GM10266 (cell line): ENCODE measurements around the gene CCDC102A.

ENCODE experiments used
- DNase-seq: peaks from one replicate; pipeline ENCODE4 v3.0.0; 2012; ENCODE audit errors: extremely low spot score
- TF ChIP-seq, protein P1 (sequence below): IDR thresholded peaks from 2 replicates; pipeline ENCODE4 v1.5.1; 2012; ENCODE audit warnings: mild to moderate bottlenecking, low read depth; ENCODE audit not compliant: control insufficient read depth, insufficient read depth; ENCODE audit errors: missing control alignments

Gene CCDC102A

DNA sequence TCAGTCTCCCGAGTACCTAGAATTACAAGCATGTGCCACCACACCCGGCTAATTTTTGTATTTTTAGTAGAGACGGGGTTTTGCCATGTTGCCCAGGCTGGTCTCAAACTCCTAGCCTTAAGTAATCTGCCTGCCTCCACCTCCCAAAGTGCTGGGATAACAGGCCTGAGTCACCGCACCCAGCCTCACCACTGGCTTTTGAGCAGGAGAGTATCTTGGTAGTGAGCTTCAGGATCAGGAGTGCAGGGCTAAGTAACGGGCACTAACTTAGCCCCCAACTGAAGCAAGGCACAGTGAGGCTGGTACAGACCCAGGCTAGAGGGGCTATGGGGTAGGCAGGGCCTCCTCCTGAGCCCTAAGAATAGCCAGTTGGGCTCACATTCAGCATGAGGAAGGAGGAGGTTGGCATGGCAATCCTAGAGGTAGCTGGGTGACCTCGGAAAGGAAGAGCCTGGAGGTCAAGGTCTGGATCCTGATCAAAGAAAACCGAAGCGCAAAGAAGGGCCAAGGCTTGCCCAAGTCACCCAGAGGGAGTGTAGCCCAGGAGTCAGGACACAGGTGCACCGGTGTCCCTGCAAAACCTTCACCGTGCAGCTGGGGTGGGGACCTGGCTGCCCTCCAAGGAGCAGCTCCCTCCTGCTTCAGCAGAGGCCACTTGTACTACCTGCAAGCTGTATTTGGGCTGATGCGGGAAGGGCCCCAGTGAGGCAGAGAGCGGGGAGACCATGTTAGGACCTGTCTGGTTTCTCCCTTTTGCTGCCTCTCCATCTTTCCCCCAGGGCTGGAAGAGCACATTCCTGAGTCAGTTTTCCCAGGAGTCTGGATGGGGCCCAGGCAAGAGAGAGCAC lies 4.8 kb upstream of the CCDC102A start:
- DNase-seq = peak; percentile 9

DNA sequence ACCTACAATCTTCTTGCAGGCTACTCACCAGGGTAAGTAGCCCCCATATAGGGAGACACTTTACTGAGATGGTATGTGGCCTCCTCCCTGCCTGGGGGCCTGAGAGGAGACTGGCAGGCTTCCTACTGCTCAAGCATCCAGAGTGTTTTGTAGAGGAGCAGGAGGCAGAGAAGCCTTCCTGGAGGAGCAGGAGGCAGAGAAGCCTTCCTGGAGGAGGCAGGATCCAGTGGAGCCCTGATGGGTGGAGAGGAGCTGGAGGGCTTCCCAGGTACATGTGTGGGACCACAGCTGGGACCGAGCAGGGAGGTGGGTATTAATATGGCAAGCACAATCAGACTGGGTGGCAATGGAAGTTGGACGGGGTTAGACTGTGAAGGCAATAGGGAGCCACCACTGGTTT lies 4.0 kb upstream of the CCDC102A start:
- TF ChIP-seq, protein P1, sequence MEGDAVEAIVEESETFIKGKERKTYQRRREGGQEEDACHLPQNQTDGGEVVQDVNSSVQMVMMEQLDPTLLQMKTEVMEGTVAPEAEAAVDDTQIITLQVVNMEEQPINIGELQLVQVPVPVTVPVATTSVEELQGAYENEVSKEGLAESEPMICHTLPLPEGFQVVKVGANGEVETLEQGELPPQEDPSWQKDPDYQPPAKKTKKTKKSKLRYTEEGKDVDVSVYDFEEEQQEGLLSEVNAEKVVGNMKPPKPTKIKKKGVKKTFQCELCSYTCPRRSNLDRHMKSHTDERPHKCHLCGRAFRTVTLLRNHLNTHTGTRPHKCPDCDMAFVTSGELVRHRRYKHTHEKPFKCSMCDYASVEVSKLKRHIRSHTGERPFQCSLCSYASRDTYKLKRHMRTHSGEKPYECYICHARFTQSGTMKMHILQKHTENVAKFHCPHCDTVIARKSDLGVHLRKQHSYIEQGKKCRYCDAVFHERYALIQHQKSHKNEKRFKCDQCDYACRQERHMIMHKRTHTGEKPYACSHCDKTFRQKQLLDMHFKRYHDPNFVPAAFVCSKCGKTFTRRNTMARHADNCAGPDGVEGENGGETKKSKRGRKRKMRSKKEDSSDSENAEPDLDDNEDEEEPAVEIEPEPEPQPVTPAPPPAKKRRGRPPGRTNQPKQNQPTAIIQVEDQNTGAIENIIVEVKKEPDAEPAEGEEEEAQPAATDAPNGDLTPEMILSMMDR = no peak
- DNase-seq = no peak

More for the DNA sequence above, 4.8 kb upstream of the CCDC102A start:
- TF ChIP-seq, protein P1 = no peak

DNA sequence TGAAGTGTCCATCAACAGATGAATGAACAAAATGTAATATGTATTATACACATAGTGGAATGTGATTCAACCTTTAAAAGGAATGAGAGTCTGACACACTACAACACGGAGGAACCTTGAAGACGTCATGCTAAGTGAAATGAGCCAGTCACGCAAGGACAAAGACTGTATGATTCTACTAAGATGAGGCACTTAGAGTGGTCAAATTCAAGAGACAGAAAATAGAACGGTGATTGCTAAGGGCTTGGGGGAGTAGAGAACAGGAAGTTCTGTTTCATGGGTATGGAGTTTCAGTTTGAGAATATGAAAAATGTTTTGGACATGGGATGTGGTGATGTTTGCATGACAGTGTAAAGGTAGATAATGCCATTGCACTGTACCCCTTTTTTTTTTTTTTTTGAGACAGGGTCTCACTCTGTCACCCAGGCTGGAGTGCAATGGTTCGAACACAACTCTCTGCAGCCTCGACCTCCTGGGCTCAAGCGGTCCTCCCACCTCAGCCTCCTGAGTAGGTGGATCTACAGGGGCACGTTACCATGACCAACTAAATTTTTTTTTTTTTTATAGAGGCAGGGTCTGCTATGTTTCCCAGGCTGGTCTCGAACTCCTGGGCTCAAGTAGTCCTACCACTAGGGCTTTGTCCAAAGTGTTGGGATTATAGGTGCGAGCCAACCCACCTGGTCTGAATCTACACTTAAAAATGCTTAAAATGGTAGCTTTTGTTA lies 2.9 kb upstream of the CCDC102A start:
- DNase-seq = peak; percentile 65

DNA sequence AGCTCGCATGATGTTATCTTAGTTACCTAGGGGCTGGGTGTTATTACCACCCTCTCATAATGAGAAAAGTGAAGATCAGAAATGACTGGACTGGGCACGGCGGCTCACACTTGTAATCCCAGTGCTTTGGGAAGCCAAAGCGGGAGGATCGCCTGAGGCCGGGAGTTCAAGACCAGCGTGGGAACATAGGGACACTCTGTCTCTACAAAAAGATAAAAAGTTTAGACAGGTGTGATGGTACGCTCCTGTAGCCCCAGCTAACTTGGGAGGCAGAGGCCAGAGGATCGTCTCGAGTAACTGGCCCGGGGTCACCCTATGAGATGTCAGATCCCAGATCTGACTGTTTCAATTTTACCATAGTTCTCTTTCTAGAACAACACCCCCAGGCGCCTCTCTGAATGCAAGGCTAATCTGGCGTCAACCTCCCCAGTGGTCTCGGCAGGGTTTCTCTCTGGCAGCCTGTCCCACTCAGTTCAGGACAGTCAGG lies 1.9 kb upstream of the CCDC102A start:
- TF ChIP-seq, protein P1 = no peak
- DNase-seq = peak; percentile 23

More for the DNA sequence above, 2.9 kb upstream of the CCDC102A start:
- TF ChIP-seq, protein P1 = no peak

DNA sequence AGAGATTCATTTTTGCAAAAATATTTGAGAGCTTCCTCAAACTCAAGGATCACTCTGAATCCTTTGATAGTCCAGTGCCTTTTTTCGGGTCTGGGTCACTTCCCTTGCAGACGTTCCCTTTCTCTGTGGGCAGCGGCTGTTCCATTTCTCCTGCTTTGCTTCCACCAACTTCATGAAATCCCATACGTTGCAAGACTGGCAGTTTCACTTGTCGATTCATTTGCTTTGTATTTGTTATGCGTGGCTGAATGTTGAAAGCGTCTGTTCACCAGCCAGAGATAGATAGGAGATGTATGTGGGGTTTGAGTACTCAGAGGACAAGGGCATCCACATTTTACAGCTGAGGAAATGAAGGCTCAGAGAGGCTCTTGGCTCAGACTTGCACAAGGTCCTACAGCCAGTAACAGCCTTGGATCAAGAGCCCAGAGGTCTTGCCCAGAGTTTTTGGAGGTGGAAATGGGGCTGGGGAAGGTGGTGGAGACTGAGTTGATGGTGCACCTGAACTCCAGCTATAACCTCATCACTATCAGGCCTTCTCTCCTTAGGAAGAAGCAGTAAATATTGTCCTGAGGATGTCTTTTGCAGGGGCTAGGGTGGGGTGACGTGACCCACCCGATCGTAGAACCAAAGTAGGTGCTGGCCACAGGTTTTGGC lies 1.3 kb upstream of the CCDC102A start:
- peak; percentile 30 for DNase-seq
- TF ChIP-seq, protein P1 = no peak

DNA sequence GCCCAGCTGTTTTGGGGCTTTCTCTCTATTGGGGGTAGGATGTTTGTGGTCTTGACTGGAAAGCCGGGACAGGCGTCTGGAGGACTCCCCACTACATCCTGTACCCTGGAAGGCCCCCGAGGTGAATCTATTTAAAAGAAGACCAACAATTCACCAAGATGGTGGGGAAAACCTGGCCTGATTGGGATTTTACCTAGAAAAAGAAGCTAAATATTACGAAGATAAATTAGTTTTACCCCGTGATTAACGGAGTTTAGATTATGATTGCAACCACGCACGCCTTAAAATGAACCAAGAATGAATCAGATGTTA lies 779 bp upstream of the CCDC102A start:
- TF ChIP-seq, protein P1 = no peak
- DNase-seq = no peak
